ENCODE results near the gene KRTAP5-6.

KRTAP5-6 gene

DNA sequence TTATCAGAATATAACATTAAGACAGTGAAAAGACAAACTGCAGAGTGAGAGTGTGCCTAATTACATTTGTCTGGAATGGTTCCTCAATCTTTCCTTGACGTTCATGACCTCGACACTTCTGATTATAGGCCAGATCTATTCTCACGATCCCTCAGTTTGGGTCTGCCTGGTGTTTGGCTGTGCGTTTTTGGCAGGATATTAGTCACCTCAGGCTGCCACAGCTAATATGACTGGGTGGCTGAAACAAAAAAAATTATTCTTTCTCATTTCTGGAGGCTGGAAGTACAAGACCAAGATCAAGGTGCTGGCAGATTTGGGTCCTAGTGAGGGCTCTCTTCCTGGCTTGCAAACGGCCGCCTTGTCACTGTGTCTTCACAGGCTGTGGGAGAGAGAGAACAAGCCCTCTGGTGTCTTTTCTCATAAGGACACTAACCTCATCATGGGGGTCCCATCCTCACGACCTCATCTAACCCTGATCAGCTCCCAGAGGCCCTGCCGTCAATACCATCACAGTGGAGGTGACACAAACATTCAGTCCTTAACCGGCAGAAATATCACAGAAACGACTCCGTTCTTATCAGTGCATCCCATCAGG is 30.2 kb downstream of the KRTAP5-6 start:
- no peak for TF ChIP-seq EP300 (IDR thresholded peaks at IDR 0.05; ENCODE audit: borderline replicate concordance)
- TF ChIP-seq RAD21 (IDR thresholded peaks at IDR 0.05; ENCODE audit: low read depth) = no peak
- no peak for TF ChIP-seq ZBTB7A (IDR thresholded peaks at IDR 0.05; ENCODE audit: low read depth)

GRCh38 chr11:1727861-1728260 is 30.9 kb downstream of the KRTAP5-6 start:
- TF ChIP-seq USF1 (IDR thresholded peaks at IDR 0.05) (no peak), YY1 (IDR thresholded peaks at IDR 0.05; ENCODE audit: low read depth) (no peak), TAF1 (IDR thresholded peaks at IDR 0.05; ENCODE audit: low read depth) (no peak)

DNA sequence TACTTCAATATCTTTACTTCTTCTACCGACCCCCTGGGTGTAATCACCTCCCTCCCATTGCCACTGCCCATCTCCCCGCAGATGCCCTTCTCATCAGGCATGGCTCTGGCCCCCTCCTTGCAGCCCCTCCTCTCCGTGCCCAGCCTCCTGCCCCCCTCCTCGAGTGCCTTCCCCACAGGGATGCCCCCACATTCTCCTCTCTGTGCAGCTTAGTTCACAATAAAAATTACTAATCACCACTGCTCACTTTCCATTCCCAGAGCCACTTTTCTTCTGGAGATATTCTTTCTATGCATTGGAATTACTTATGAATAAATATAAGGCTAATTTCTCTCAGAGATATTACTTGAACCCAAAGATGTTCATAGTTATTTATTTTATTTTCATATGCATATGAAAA is 31.3 kb downstream of the KRTAP5-6 start:
- TF ChIP-seq TAF1 (IDR thresholded peaks at IDR 0.05; ENCODE audit: low read depth) (no peak), EGR1 (IDR thresholded peaks at IDR 0.05) (no peak), RAD21 (IDR thresholded peaks at IDR 0.05; ENCODE audit: low read depth) (no peak), TCF12 (IDR thresholded peaks at IDR 0.05; ENCODE audit: low read depth) (no peak), EP300 (IDR thresholded peaks at IDR 0.05; ENCODE audit: borderline replicate concordance) (no peak), USF1 (IDR thresholded peaks at IDR 0.05) (no peak), ZBTB7A (IDR thresholded peaks at IDR 0.05; ENCODE audit: low read depth) (no peak), REST (IDR thresholded peaks at IDR 0.05; ENCODE audit: low read depth) (no peak), NFIC (IDR thresholded peaks at IDR 0.05) (no peak), TEAD4 (IDR thresholded peaks at IDR 0.05) (no peak), CREB1 (IDR thresholded peaks at IDR 0.05; ENCODE audit: low read depth) (no peak), YY1 (IDR thresholded peaks at IDR 0.05; ENCODE audit: low read depth) (no peak), CEBPB (IDR thresholded peaks at IDR 0.05) (no peak), FOXM1 (IDR thresholded peaks at IDR 0.05; ENCODE audit: borderline replicate concordance, low read depth) (no peak)
- TF ChIP-seq, protein P1, sequence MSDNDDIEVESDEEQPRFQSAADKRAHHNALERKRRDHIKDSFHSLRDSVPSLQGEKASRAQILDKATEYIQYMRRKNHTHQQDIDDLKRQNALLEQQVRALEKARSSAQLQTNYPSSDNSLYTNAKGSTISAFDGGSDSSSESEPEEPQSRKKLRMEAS (IDR thresholded peaks at IDR 0.05) = no peak

DNA sequence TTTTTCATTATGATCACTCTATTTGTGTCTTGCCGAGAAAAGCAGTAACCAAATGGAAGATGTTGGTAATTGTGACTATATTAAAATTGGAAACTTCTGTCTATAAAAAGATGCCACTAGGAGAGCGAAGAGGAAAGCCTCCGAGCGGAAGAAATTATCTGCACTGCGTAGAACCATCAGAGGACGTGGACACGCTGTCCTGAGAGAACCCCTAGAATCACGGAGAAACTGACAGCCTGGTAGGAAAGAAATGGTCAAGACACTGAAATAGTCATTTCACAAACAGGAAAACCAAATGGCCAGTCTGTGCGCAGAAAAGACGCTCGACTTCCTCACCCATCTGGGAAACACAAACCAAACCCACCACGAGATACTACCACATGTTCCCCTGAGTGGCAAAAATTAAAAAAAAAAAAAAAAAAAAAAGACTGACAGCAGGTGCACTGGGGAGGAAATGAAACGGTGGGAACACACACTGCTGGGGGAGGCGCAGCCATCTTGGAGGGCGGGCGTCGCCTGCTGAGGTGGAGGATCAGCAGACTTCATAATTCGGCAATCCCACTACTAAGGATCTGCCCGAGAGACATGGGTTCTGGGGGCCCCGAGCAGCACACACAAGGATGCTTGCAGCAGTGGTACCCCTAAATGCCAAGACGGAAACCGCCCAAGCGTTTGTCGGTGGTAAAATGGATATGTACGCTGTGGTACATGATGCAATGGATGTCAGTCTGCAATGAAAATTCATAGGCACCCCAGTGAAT is 32.1 kb downstream of the KRTAP5-6 start:
- no peak for TF ChIP-seq ZBTB7A (IDR thresholded peaks at IDR 0.05; ENCODE audit: low read depth)
- TF ChIP-seq RAD21 (IDR thresholded peaks at IDR 0.05; ENCODE audit: low read depth) = no peak
- TF ChIP-seq USF1 (IDR thresholded peaks at IDR 0.05) = no peak
- TF ChIP-seq YY1 (IDR thresholded peaks at IDR 0.05; ENCODE audit: low read depth) = no peak
- TF ChIP-seq FOXM1 (IDR thresholded peaks at IDR 0.05; ENCODE audit: borderline replicate concordance, low read depth) = no peak
- no peak for TF ChIP-seq TEAD4 (IDR thresholded peaks at IDR 0.05)
- TF ChIP-seq NFIC (IDR thresholded peaks at IDR 0.05) = no peak
- no peak for TF ChIP-seq REST (IDR thresholded peaks at IDR 0.05; ENCODE audit: low read depth)

DNA sequence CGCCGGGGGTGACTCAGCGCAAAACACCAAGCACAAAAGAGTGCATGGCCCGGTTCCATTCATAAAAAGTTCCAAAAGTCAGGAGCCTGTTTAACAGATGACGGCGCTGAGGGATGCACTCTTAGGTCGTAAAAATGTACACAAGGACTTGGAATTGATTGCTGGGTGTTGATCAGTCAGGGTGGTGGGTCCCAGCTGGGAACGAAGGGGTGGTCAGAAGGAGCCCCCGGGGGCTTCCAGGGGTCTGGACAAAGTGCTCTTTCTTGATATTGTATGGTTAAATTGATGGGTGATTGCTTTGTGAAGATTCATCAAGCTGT is 32.7 kb downstream of the KRTAP5-6 start:
- TF ChIP-seq TEAD4 (IDR thresholded peaks at IDR 0.05) (no peak), REST (IDR thresholded peaks at IDR 0.05; ENCODE audit: low read depth) (no peak), CEBPB (IDR thresholded peaks at IDR 0.05) (no peak), USF1 (IDR thresholded peaks at IDR 0.05) (no peak), YY1 (IDR thresholded peaks at IDR 0.05; ENCODE audit: low read depth) (no peak), TAF1 (IDR thresholded peaks at IDR 0.05; ENCODE audit: low read depth) (no peak), RAD21 (IDR thresholded peaks at IDR 0.05; ENCODE audit: low read depth) (no peak), CREB1 (IDR thresholded peaks at IDR 0.05; ENCODE audit: low read depth) (no peak), ZBTB7A (IDR thresholded peaks at IDR 0.05; ENCODE audit: low read depth) (no peak), EGR1 (IDR thresholded peaks at IDR 0.05) (no peak)
